ENCODE results near the gene SPRY1.
A peak's percentile ranks its signal among the peaks of the same experiment; 100 is the strongest.

The SPRY1 gene

DNA sequence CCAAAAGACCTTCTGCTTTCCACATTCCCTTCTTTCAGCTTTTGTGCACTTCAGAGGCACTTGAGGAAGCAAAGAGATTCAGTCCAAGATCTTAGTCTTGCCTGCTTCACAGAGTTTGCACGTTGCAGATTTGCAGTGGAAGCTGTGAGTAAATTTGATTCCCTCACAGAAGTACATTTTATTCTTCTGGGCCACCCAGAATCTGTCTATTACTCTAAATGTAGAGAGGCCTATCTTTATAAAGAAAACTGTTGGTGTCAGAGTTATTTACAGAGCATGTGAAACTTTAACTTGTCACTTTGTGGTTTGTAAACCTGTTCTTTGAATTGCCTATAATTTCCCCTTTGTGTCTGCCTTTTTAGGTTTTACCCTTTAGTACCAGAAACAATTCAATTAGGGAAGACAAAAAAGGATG, 15.5 kb downstream of the SPRY1 start:
- no peak for DNase-seq

- DNase-seq, result peak in 1 of 2 donors; percentile 35
These were observed 16.3 kb downstream of the SPRY1 start for GRCh38 chr4:123412700-123413512.

- no peak for DNase-seq
These were observed 19.0 kb downstream of the SPRY1 start for GRCh38 chr4:123415576-123415975.

- peak in 1 of 2 donors; percentile 93 for DNase-seq
These were observed 19.4 kb downstream of the SPRY1 start for GRCh38 chr4:123415977-123416376.

- DNase-seq, result no peak
These were observed 21.2 kb downstream of the SPRY1 start for GRCh38 chr4:123417813-123418212.

DNA sequence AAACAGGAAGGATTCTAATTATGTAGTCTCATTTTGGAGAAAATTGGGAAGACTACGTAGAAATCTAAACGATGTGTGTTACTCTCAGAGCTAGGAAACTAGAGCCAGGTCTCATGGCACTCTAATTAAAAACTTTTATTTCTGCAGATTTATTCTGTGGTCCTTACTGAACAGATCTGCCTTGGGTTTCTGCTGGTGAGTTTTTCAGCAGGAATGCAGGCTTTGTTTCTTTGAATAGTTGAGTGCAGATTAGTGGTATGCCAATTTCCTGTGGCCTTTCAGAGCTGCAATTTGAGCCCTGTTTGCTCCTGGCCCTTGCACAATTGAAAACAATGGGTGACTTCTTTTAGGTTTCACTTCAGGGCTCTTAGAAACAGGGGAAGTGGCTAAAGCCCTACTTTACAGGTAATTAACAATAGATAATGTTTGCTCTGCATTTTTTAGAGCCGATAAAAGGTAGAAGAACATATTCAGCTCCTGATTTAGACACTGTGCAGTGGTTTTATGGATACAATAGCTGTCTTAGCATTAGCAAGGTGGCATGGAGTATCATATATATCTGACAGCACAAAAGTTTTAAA, 21.8 kb downstream of the SPRY1 start:
- peak in 1 of 2 donors; percentile 14 for DNase-seq

GRCh38 chr4:123419885-123420755, 23.5 kb downstream of the SPRY1 start:
- DNase-seq, result peak in 1 of 2 donors; percentile 47

DNA sequence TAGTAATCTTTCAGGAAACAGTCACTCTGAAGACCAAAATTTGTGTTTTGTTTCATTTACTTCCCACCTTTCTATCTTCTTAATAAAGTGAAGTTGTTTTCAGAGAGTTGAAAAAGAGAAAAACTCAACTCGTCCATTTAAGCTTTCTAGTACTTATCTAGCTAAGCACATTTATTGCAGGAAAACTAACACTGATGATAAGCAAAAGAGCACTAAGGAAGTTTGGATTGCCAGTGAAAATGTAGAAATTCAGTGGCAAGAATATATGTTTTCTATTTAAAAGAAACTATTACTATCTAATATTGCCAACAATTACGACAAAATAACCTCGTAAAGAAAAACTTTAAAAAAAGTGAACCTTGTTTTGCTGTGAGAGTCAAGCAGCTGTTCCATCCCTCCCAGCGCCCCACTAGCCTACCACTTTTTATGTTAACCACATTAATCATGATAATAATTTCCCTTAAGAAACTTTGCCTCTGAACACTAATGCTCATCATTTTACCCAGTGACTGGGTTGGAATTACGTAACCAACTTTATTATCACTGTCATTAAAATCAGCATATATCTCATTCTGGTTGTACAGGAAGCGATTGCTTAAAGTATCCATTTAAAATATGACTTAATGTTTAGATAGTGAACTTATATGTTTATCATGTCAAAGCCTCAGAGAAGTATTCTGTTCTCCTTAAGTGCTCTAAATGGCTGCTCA, 24.8 kb downstream of the SPRY1 start:
- no peak for DNase-seq

GRCh38 chr4:123421937-123422781, 25.6 kb downstream of the SPRY1 start:
- no peak for DNase-seq

DNA sequence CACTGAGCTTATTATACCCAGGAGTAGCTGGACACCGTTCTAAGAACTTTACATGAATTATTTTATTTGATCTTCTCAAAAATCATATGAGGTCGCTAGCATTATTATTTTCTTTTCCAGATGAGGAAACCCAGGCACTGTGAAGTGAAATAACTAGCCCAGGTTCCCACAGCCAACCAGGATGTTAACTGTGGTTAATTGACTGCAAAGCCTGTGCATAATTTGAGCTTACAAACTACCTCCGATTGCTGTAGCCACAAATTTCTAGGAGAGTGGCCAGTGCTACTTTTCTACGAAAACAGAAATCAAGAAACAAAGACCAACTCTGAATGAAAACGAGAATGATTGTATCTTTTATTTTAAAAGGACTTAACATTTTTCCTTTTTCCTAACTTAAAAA, 27.2 kb downstream of the SPRY1 start:
- DNase-seq, result no peak

- no peak for DNase-seq
These were observed 31.4 kb downstream of the SPRY1 start for GRCh38 chr4:123427951-123428350.

DNA sequence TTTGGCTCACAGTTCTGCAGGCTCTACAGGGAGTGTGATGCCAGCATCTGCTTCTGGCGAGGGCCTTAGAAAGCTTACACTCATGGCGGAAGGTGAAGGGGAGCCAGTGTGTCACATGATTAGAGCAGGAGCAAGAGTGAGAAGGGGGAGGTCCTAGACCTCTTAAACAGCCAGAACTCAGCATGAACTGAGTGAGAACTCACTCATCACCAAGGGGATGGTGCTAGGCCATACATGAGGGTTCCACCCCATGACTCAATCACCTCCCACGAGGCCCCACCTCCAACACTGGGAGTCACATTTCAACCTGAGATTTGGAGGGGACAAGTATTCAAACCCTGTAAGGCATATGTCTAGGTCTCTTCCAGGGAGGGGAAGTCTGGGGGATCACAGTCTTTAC, 33.4 kb downstream of the SPRY1 start:
- no peak for DNase-seq

DNA sequence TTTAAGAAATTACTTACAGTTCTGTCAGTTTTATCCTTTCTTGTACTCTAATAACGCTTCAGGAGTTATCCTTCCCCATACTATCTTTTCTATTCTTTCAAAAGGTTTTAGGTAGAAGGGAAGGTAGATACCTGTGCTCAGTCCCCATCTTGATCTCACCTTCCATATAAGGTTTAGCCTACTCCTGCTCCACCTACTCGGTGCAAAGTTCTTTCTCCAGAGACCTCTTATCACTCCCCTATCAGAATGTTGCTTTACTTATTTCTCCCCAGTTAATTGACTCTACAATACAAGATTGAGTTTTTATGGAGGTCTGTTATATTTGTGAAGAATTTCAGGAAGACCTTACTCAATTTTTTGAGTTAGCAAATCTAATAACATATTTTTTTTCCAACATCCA, 33.9 kb downstream of the SPRY1 start:
- no peak for DNase-seq

DNA sequence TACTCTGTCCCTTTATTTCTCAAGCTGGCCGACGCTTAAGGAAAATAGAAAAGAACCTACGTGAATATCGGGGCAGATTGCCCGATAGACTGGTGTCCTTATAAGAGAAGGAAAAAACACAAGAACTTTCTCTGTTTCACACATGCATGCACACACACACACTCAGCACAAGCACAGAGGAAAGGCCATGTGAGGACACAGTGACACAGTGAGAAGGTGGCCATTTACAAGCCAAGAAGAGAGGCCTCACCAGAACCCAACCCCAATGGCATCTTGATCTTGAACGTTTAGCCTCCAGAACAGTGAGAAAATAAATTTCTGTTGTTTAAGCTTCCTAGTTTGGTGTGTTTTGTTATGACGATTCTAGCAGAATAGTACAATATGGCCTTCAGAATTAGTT, 37.0 kb downstream of the SPRY1 start:
- no peak for DNase-seq

DNA sequence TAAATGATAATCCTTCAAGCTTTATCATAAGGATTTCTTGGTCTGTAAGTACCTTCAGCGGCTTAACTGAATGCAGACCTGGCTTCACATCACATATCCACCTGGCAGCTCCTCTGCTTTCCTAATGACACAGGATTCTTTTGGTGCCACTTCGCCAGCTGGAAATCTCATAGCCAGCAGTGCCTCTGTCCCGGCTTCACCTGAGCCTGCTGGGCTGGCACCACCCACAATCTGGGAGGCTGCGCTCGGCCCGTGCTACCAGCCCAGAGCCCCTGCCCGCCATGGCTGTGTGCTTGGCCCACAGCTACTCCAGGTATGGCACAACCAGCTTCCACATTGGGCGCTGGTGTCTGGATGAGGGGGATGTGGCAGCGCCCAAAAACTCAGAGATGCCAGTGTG, 37.4 kb downstream of the SPRY1 start:
- no peak for DNase-seq

DNA sequence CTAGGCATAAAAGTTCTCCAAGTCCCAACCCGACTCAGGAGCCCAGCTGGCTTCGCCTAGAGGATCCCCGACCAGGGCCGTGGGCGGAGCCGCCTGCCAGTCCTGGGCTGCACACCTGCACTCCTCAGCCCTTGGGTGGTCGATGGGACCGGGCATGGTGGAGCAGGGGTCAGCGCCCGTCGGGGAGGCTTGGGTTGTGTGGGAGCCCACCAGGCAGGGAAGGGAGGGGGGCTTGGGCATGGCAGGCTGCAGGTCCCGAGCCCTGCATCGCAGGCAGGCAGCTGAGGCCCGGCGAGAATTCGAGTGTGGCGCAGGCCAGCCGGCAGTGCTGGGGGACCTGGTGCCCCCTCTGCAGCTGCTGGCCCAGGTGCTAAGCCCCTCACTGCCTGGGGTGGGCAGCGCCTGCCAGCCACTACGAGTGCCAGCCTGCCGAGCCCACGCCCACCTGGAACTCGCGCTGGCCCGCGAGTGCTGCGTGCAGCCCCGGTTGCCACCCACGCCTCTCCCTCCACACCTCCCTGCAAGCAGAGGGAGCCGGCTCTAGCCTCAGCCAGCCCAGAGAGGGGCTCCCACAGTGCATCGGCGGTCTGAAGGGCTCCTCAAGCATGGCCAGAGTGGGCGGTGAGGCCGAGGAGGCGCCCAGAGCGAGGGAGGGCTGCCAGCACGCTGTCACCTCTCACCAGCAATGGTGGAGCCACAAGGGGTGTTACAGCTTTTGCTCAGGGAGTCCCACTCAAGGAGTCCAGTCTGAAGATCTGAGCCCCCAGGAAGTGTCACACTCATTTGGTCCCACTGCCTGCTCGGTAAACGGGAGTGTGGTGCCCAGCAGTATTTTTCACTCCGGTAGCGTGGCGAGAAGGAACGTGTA, 38.9 kb downstream of the SPRY1 start:
- DNase-seq, result no peak

DNA sequence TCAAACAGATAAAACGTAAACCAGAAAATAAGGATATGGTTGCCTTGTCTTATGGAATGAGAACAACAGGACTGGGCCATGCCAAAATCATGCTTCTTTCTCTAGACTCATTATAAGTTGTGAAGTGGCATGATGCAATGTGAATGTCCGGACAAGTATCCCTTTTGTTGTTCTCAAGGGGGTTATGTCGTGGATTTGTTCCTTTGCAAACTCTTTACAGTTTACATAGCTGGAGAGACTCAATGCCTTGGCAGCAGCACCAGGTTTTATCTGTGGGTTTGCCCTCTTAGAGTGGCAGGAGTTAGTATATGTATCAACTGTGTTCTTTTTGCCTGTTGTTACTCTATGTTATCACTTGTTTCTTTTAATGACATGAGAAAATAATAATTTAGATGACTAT, 41.4 kb downstream of the SPRY1 start:
- no peak for DNase-seq

GRCh38 chr4:123443401-123444289, 47.0 kb downstream of the SPRY1 start:
- DNase-seq, result peak in 1 of 2 donors; percentile 92

DNA sequence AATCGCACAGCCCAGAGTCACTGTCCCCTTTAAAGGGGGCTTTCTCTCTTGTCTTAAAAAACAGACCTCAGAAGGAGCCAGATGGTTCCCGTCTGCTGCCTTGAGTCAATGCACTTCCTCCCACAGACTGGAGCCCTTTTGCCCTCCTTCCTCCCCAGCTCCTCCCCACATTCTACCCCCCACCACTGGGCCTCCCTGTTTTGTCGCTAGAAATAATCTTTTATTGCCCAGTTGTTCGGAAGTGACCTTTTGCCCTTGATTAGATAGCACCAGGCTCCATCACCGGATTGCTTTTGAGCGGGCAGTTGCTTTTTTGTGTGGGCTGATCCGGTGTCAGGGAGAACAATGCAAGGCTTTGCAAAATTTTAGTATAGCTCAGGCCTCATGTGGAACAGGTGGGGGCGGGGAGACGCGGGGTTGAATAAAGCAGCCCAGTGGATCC, 47.7 kb downstream of the SPRY1 start:
- DNase-seq, result peak in 1 of 2 donors; percentile 95

Measured in bone marrow (tissue), 2 donors.